ENCODE measurements around the gene FLNA.

Gene FLNA

DNA sequence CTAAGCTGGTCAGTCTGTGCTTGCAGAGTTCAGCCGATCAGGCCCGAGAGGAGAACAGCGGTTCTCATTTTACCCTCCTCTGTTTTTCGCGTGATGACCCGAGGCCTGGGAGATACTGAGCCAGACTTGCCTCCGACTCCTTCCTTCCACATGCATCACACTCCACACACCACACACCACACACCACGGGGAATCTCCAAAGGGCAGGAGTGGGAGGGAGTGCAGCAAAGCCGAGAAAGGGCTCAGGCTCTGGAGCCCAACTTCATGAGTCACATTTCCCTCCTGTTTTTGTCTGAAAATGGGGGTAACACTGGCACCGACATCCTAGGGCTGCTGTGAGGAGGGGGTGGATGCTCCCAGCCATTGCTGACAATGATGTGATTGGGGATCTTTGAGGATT lies 39.9 kb downstream of the FLNA start (continued):
- TF ChIP-seq ZNF565 (CRISPR knock-in tag; conservative IDR thresholded peaks at IDR 0.05; ENCODE audit: low read depth): no peak
- TF ChIP-seq BACH2 (CRISPR knock-in tag; IDR thresholded peaks at IDR 0.05; ENCODE audit: borderline replicate concordance): no peak
- TF ChIP-seq ESRRG (CRISPR knock-in tag; IDR thresholded peaks at IDR 0.05): no peak
- TF ChIP-seq TOX (CRISPR knock-in tag; IDR thresholded peaks at IDR 0.05; ENCODE audit: borderline replicate concordance): no peak
- no peak for TF ChIP-seq RARB (CRISPR knock-in tag; IDR thresholded peaks at IDR 0.05)
- no peak for TF ChIP-seq ARNTL (CRISPR knock-in tag; IDR thresholded peaks at IDR 0.05; ENCODE audit: borderline replicate concordance, low read depth)
- TF ChIP-seq ZC3H10 (CRISPR knock-in tag; IDR thresholded peaks at IDR 0.05): no peak
- TF ChIP-seq GLIS3 (CRISPR knock-in tag; IDR thresholded peaks at IDR 0.05): no peak
- no peak for TF ChIP-seq CREB5 (CRISPR knock-in tag; IDR thresholded peaks at IDR 0.05; ENCODE audit: low read depth)
- no peak for TF ChIP-seq ZNF8 (CRISPR knock-in tag; IDR thresholded peaks at IDR 0.05)

DNA sequence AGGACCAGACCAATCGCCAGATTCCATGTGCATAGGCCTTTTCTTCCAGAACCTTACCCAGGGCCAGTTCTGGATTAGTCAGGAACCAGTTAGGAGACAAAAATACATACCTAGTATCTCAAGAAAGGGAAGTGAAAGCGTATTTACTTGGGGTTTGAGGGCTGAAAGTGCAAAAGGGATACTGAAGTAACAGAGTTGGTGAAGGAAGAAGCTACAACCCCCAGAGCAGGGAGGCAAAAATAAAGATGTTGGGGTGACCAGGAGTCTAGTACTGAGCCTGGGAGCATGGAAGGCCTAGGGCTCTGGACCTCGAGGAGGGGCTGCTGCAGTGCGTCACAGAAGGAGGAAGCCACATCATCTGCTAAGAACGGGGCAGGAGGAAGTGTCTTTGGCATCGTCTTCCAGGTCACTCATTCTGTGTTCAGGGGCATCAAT lies 40.6 kb downstream of the FLNA start:
- TF ChIP-seq CSDC2 (CRISPR knock-in tag; IDR thresholded peaks at IDR 0.05) (no peak), ISL1 (CRISPR knock-in tag; IDR thresholded peaks at IDR 0.05) (no peak), RARB (CRISPR knock-in tag; IDR thresholded peaks at IDR 0.05) (no peak), SNAI2 (CRISPR knock-in tag; IDR thresholded peaks at IDR 0.05) (no peak), OSR1 (CRISPR knock-in tag; IDR thresholded peaks at IDR 0.05) (no peak), ZFP3 (CRISPR knock-in tag; IDR thresholded peaks at IDR 0.05) (no peak), ARNTL (CRISPR knock-in tag; IDR thresholded peaks at IDR 0.05; ENCODE audit: borderline replicate concordance, low read depth) (no peak), ZFP30 (CRISPR knock-in tag; IDR thresholded peaks at IDR 0.05) (no peak), CREB5 (CRISPR knock-in tag; IDR thresholded peaks at IDR 0.05; ENCODE audit: low read depth) (no peak)
- TF ChIP-seq, protein P1, sequence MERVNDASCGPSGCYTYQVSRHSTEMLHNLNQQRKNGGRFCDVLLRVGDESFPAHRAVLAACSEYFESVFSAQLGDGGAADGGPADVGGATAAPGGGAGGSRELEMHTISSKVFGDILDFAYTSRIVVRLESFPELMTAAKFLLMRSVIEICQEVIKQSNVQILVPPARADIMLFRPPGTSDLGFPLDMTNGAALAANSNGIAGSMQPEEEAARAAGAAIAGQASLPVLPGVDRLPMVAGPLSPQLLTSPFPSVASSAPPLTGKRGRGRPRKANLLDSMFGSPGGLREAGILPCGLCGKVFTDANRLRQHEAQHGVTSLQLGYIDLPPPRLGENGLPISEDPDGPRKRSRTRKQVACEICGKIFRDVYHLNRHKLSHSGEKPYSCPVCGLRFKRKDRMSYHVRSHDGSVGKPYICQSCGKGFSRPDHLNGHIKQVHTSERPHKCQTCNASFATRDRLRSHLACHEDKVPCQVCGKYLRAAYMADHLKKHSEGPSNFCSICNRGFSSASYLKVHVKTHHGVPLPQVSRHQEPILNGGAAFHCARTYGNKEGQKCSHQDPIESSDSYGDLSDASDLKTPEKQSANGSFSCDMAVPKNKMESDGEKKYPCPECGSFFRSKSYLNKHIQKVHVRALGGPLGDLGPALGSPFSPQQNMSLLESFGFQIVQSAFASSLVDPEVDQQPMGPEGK (CRISPR knock-in tag; IDR thresholded peaks at IDR 0.05; ENCODE audit: borderline replicate concordance): no peak

DNA sequence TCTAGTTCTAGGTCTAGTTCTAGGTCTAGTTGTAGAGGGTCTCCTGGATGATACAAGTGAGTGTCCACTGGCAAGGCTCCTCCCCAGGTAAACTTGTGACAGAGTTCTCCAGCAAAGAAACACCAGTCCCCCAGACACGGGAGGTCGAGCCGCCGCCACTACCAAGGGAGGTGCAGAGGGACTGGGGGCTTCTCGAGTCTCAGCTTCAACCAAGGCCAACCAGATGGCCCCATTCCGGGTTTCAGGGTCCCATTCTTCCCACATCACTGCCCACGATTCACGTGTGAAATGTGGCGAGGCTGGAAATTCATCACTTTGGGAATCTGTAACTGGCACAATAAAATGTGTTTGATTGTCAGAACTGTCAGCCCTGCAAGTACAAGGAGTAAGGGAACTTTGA lies 41.3 kb downstream of the FLNA start:
- TF ChIP-seq ZNF565 (CRISPR knock-in tag; conservative IDR thresholded peaks at IDR 0.05; ENCODE audit: low read depth) (no peak), OSR1 (CRISPR knock-in tag; IDR thresholded peaks at IDR 0.05) (no peak), ESRRG (CRISPR knock-in tag; IDR thresholded peaks at IDR 0.05) (no peak), ZNF70 (CRISPR knock-in tag; IDR thresholded peaks at IDR 0.05) (no peak), ISL1 (CRISPR knock-in tag; IDR thresholded peaks at IDR 0.05) (no peak), RARB (CRISPR knock-in tag; IDR thresholded peaks at IDR 0.05) (no peak), ZFP30 (CRISPR knock-in tag; IDR thresholded peaks at IDR 0.05) (no peak), ZC3H10 (CRISPR knock-in tag; IDR thresholded peaks at IDR 0.05) (no peak), SNAI2 (CRISPR knock-in tag; IDR thresholded peaks at IDR 0.05) (no peak)
- TF ChIP-seq, protein P2, sequence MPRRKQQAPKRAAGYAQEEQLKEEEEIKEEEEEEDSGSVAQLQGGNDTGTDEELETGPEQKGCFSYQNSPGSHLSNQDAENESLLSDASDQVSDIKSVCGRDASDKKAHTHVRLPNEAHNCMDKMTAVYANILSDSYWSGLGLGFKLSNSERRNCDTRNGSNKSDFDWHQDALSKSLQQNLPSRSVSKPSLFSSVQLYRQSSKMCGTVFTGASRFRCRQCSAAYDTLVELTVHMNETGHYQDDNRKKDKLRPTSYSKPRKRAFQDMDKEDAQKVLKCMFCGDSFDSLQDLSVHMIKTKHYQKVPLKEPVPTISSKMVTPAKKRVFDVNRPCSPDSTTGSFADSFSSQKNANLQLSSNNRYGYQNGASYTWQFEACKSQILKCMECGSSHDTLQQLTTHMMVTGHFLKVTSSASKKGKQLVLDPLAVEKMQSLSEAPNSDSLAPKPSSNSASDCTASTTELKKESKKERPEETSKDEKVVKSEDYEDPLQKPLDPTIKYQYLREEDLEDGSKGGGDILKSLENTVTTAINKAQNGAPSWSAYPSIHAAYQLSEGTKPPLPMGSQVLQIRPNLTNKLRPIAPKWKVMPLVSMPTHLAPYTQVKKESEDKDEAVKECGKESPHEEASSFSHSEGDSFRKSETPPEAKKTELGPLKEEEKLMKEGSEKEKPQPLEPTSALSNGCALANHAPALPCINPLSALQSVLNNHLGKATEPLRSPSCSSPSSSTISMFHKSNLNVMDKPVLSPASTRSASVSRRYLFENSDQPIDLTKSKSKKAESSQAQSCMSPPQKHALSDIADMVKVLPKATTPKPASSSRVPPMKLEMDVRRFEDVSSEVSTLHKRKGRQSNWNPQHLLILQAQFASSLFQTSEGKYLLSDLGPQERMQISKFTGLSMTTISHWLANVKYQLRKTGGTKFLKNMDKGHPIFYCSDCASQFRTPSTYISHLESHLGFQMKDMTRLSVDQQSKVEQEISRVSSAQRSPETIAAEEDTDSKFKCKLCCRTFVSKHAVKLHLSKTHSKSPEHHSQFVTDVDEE (CRISPR knock-in tag; IDR thresholded peaks at IDR 0.05): no peak
- ATAC-seq: no peak

More for the DNA sequence above, 40.6 kb downstream of the FLNA start:
- ATAC-seq: no peak

DNA sequence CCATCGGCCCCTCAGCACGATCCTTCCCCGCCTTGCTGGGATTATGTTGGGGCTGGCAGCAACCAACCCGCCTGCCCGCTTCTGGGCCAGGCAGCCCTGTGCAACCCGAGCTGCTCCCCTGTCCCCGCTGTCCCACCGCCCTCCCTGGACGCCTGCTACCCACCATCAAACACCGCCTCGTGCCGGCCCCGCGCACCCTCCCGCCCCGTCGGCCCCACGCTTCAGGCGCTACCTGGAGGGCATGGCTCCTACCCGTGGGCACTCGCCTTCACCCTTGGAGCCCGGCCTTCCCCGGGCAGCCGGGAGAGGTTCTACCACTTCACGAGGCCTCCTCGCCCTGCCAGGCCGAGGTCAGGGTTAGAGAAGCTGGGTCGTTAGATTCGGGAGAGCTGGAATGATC lies 41.9 kb downstream of the FLNA start:
- TF ChIP-seq TOX (CRISPR knock-in tag; IDR thresholded peaks at IDR 0.05; ENCODE audit: borderline replicate concordance) (no peak), ZNF565 (CRISPR knock-in tag; conservative IDR thresholded peaks at IDR 0.05; ENCODE audit: low read depth) (no peak), ZFP3 (CRISPR knock-in tag; IDR thresholded peaks at IDR 0.05) (no peak), TCF4 (CRISPR knock-in tag; IDR thresholded peaks at IDR 0.05; ENCODE audit: borderline replicate concordance) (no peak), ZNF70 (CRISPR knock-in tag; IDR thresholded peaks at IDR 0.05) (no peak), ZC3H10 (CRISPR knock-in tag; IDR thresholded peaks at IDR 0.05) (no peak), ZNF8 (CRISPR knock-in tag; IDR thresholded peaks at IDR 0.05) (no peak), RARB (CRISPR knock-in tag; IDR thresholded peaks at IDR 0.05) (no peak), ESRRG (CRISPR knock-in tag; IDR thresholded peaks at IDR 0.05) (no peak), GLIS3 (CRISPR knock-in tag; IDR thresholded peaks at IDR 0.05) (no peak), POU6F1 (CRISPR knock-in tag; IDR thresholded peaks at IDR 0.05; ENCODE audit: borderline replicate concordance, low read depth) (no peak), CREB5 (CRISPR knock-in tag; IDR thresholded peaks at IDR 0.05; ENCODE audit: low read depth) (no peak)
- ATAC-seq: no peak
